Panc1 (cell line): ENCODE results near the gene ROR1. TPM values are rescaled to one million over a fixed set of nuclear protein-coding genes. Genes with fewer than 3 reads are reported as not detected.
A peak's percentile ranks its signal among the peaks of the same experiment; 100 is the strongest.

Experiments
- ATAC-seq: fragments of 200-7000 bp; cut with Tn5 transposase; 2 replicates; pipeline ENCODE4 v1.9.1; 2020; ENCODE audit warnings: mild to moderate bottlenecking, moderate library complexity
- BruUV-seq: library from RNA; stranded (reverse); fragments of 400-500 nt; replicated peaks from 2 replicates; lab custom pipeline; 2021; lab: Mats Ljungman, UMichigan
- CTCF ChIA-PET: fragments of 300-600 bp; sonication (Branson Sonifier 250); formaldehyde crosslinking; loops from one replicate; lab custom pipeline; 2022; ENCODE audit warnings: antibody characterized with exemption; lab: Charles Lee
- POLR2A ChIA-PET: fragments of 300-600 bp; sonication (Branson Sonifier 250); formaldehyde crosslinking; loops from one replicate; lab custom pipeline; 2022; ENCODE audit warnings: antibody characterized with exemption; lab: Charles Lee
- DNase-seq: peaks from one replicate; pipeline ENCODE4 v3.0.0-alpha.2; 2010; ENCODE audit warnings: low read depth, low spot score
- H3K27ac ChIP-seq: 2 replicates; pipeline ENCODE4 v1.5.1; 2011; ENCODE audit warnings: mild to moderate bottlenecking, low read length, inconsistent platforms
- H3K27me3 ChIP-seq: fragments of 200-500 bp; sonication (Bioruptor generic); 2 replicates; pipeline ENCODE4 v1.6.0; 2014; ENCODE audit warnings: low read length, inconsistent platforms; ENCODE audit not compliant: control insufficient read depth, insufficient read depth
- H3K36me3 ChIP-seq: fragments of 200-500 bp; sonication (Bioruptor generic); 2 replicates; pipeline ENCODE4 v1.5.1; 2014; ENCODE audit warnings: inconsistent platforms, mild to moderate bottlenecking, low read length, moderate library complexity; ENCODE audit not compliant: control insufficient read depth, insufficient read depth
- H3K4me1 ChIP-seq: 2 replicates; pipeline ENCODE4 v1.5.1; 2011; ENCODE audit warnings: inconsistent platforms, mild to moderate bottlenecking, low read length, moderate library complexity; ENCODE audit not compliant: control insufficient read depth, insufficient read depth
- H3K4me3 ChIP-seq, 2 experiments: 2 replicates each; pipeline ENCODE4 v1.5.1; 2011 to 2012; ENCODE audit warnings: low read depth in 2 of 2, low read length in 2 of 2, mild to moderate bottlenecking in 2 of 2, inconsistent platforms in 1 of 2, moderate library complexity in 1 of 2
- H3K9me3 ChIP-seq: fragments of 200-500 bp; sonication (Bioruptor generic); 2 replicates; pipeline ENCODE4 v1.5.1; 2014; ENCODE audit warnings: low read depth, mild to moderate bottlenecking, inconsistent platforms, low read length, moderate library complexity; ENCODE audit not compliant: control insufficient read depth, insufficient read depth
- POLR2AphosphoS5 ChIP-seq: IDR thresholded peaks from 2 replicates; pipeline ENCODE4 v1.6.1; 2012; ENCODE audit warnings: mild to moderate bottlenecking, low read depth, low read length, moderate library complexity
- SIN3A ChIP-seq: IDR thresholded peaks from 2 replicates; pipeline ENCODE4 v1.6.1; 2012; ENCODE audit warnings: low read depth, mild to moderate bottlenecking, low read length, moderate library complexity, borderline replicate concordance; ENCODE audit not compliant: insufficient read depth
- TCF7L2 ChIP-seq: IDR thresholded peaks from 2 replicates; pipeline ENCODE4 v1.6.1; 2011; ENCODE audit warnings: mild to moderate bottlenecking, low read depth, low read length, inconsistent platforms
- in situ Hi-C: cut with HindIII; loops from 2 replicates; pipeline ENCODE4 v1.10.0; 2016; ENCODE audit warnings: low sequenced_read_pairs, low pct_unique_long_range_greater_than_20kb
- intact Hi-C: fragments of 100-400 bp; cut with micrococcal nuclease; formaldehyde crosslinking; loops from one replicate; pipeline ENCODE4 v1.10.0; 2022; ENCODE audit not compliant: unreplicated experiment
- total RNA-seq: library from RNA; stranded (reverse); gene quantifications from one replicate; pipeline ENCODE4 v1.2.1, GENCODE V29; 2021; ENCODE audit not compliant: unreplicated experiment
- TF ChIP-seq, protein P1 (sequence below): fragments of 450-650 bp; IDR thresholded peaks from 2 replicates; pipeline ENCODE4 v1.5.1; 2017; ENCODE audit warnings: mild to moderate bottlenecking
- TF ChIP-seq, protein P2 (sequence below), 2 experiments: IDR thresholded peaks; 2 replicates each; pipeline ENCODE4 v1.6.1; 2011 to 2012; ENCODE audit warnings: low read depth in 2 of 2, control low read depth in 1 of 2, low read length in 1 of 2, mild to moderate bottlenecking in 1 of 2, moderate library complexity in 1 of 2; ENCODE audit not compliant: insufficient read depth in 1 of 2

ROR1 gene
- total RNA-seq, 1 experiment from 2014 or later: 19.3 TPM

DNA sequence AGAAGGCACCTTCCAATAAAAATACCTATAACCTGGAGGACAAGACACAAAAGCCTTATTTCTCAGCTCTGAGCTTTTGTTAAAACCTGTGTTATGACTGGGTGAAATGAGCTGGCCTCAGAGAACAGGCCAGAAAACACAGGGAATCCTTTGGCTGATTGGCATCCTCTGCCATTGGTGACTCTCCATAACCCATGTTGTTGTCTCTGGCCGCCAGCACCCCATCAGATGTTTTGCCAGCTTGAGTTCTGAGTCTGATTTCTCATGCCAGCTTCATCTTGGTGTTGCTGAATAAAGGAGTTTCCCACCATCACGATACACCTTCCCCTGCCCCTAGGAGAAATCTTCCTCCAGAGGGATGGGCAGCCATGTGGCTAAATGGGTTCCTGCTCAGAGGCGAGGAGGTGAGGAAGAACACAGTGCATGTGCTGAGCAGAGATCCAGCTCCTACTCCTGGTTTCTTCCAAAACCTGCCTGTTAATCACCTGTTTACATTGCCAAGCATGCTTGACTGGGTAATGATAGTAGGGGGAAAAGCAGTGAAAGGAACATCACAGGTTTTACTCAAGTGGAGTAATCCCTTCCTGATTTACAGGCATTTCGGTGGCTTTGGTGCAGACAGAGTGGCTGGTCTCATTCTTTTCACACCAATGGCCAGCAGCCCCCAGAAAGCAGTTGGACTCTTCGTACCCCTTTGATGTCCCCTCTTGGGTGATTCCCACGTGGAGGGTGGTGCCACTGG is 109.8 kb downstream of the ROR1 start:
- intact Hi-C loops: no loop called here
- H3K27ac ChIP-seq: 0 out of 2 replicates have a peak overlapping the region, but pooled peaks have one; percentile 18
- DNase-seq (no peak), ATAC-seq (no peak; the same call in 1 of the 2 replicates)
- ChIA-PET CTCF (no interaction called here), POLR2A (no interaction called here)
- no TSS peak for BruUV-seq
- H3K36me3 ChIP-seq: no peaks in the 10 kb centered on the region
- H3K9me3 ChIP-seq: no peaks in the 10 kb centered on the region
- in situ Hi-C loops: no loop called here
- H3K27me3 ChIP-seq: no peaks in the 10 kb centered on the region
- H3K4me3 ChIP-seq: no peak overlapping the region
- TF ChIP-seq TCF7L2 (no peak), SIN3A (no peak), POLR2AphosphoS5 (no peak)
- TF ChIP-seq, protein P1, sequence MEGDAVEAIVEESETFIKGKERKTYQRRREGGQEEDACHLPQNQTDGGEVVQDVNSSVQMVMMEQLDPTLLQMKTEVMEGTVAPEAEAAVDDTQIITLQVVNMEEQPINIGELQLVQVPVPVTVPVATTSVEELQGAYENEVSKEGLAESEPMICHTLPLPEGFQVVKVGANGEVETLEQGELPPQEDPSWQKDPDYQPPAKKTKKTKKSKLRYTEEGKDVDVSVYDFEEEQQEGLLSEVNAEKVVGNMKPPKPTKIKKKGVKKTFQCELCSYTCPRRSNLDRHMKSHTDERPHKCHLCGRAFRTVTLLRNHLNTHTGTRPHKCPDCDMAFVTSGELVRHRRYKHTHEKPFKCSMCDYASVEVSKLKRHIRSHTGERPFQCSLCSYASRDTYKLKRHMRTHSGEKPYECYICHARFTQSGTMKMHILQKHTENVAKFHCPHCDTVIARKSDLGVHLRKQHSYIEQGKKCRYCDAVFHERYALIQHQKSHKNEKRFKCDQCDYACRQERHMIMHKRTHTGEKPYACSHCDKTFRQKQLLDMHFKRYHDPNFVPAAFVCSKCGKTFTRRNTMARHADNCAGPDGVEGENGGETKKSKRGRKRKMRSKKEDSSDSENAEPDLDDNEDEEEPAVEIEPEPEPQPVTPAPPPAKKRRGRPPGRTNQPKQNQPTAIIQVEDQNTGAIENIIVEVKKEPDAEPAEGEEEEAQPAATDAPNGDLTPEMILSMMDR: no peak
- TF ChIP-seq, protein P2, sequence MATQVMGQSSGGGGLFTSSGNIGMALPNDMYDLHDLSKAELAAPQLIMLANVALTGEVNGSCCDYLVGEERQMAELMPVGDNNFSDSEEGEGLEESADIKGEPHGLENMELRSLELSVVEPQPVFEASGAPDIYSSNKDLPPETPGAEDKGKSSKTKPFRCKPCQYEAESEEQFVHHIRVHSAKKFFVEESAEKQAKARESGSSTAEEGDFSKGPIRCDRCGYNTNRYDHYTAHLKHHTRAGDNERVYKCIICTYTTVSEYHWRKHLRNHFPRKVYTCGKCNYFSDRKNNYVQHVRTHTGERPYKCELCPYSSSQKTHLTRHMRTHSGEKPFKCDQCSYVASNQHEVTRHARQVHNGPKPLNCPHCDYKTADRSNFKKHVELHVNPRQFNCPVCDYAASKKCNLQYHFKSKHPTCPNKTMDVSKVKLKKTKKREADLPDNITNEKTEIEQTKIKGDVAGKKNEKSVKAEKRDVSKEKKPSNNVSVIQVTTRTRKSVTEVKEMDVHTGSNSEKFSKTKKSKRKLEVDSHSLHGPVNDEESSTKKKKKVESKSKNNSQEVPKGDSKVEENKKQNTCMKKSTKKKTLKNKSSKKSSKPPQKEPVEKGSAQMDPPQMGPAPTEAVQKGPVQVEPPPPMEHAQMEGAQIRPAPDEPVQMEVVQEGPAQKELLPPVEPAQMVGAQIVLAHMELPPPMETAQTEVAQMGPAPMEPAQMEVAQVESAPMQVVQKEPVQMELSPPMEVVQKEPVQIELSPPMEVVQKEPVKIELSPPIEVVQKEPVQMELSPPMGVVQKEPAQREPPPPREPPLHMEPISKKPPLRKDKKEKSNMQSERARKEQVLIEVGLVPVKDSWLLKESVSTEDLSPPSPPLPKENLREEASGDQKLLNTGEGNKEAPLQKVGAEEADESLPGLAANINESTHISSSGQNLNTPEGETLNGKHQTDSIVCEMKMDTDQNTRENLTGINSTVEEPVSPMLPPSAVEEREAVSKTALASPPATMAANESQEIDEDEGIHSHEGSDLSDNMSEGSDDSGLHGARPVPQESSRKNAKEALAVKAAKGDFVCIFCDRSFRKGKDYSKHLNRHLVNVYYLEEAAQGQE (IDR thresholded peaks at IDR 0.05; ENCODE audit: insufficient read depth in 1 of 2, low read depth in 2 of 2, low read length in 1 of 2): no peak
- peaks cover 30% of the 10 kb centered on the region for H3K4me1 ChIP-seq

DNA sequence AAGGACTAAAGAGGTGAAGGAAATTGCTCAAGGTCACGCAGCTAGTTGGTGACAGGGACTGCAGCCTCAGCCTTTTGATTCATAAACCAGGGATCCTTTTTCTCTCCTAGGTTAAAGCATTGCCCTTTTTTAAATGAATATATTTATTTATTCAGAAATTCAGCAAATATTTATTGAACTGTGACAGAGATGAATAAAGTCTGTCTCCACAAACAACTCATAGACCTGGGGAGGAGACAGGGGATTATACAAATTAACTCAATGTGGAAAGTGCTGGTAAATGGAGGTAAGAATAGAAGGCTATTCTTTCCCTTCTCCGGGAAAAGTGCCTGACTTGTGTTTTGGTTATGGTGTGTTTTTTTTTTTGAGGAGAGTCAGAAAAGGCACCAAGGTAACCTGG is 110.7 kb downstream of the ROR1 start:
- H3K4me1 ChIP-seq: peaks cover 22% of the 10 kb centered on the region
- TF ChIP-seq, protein P2 (IDR thresholded peaks at IDR 0.05; ENCODE audit: insufficient read depth in 1 of 2, low read depth in 2 of 2, low read length in 1 of 2): no peak
- no peak for TF ChIP-seq TCF7L2
- no peak for TF ChIP-seq SIN3A
- no TSS peak for BruUV-seq
- CTCF ChIA-PET: no interaction called here
- intact Hi-C loops: no loop called here
- no peaks in the 10 kb centered on the region for H3K27me3 ChIP-seq
- no peak overlapping the region for H3K27ac ChIP-seq
- DNase-seq (no peak), ATAC-seq (no peak)
- POLR2A ChIA-PET: no interaction called here
- no peak overlapping the region for H3K4me3 ChIP-seq
- no peaks in the 10 kb centered on the region for H3K9me3 ChIP-seq
- no peaks in the 10 kb centered on the region for H3K36me3 ChIP-seq
- in situ Hi-C loops: no loop called here
